HEK293 (cell line): ENCODE data around the gene CBX1.
A peak's percentile ranks its signal among the peaks of the same experiment; 100 is the strongest.

Experiments
- CTCF ChIA-PET: fragments of 350-600 bp; formaldehyde crosslinking; extraction: SDS; loops from one replicate; lab custom pipeline; 2021; ENCODE audit warnings: antibody characterized with exemption; lab: Yijun Ruan, JAX
- POLR2A ChIA-PET: fragments of 300-600 bp; formaldehyde crosslinking; extraction: SDS; loops from one replicate; lab custom pipeline; 2020; ENCODE audit warnings: antibody characterized with exemption, inconsistent platforms; lab: Yijun Ruan, JAX
- H3K27ac ChIP-seq: fragments of 200-500 bp; sonication (Bioruptor generic); 2 replicates; pipeline ENCODE4 v1.5.1; 2014; ENCODE audit warnings: low read depth, low read length, control low read depth, inconsistent platforms; ENCODE audit errors: extremely low read depth
- H3K36me3 ChIP-seq, 2 experiments: fragments of 200-500 bp in 1 of 2; sonication (Bioruptor generic) in 1 of 2; 1 replicate in 1 of 2; 2 replicates in 1 of 2; pipeline ENCODE4 v1.5.1; 2014 to 2017; ENCODE audit warnings: inconsistent platforms in 2 of 2, low read length in 2 of 2; ENCODE audit not compliant: control insufficient read depth in 2 of 2, insufficient read depth in 1 of 2
- H3K4me1 ChIP-seq: fragments of 200-500 bp; sonication (Bioruptor generic); 2 replicates; pipeline ENCODE4 v1.5.1; 2014; ENCODE audit warnings: mild to moderate bottlenecking, low read length, inconsistent platforms; ENCODE audit not compliant: control insufficient read depth, insufficient read depth
- H3K4me3 ChIP-seq: 2 replicates; pipeline ENCODE4 v1.5.1; 2011; ENCODE audit warnings: low read depth, mild to moderate bottlenecking, control low read depth, low read length, moderate library complexity
- H3K9me3 ChIP-seq: fragments of 200-500 bp; sonication (Bioruptor generic); 2 replicates; pipeline ENCODE4 v1.5.1; 2014; ENCODE audit warnings: low read depth, low read length, inconsistent platforms; ENCODE audit not compliant: control insufficient read depth, insufficient read depth
- BCL11B ChIP-seq: fragments of 450-650 bp; formaldehyde crosslinking; IDR thresholded peaks from 2 replicates; pipeline ENCODE4 v1.5.1; 2016; ENCODE audit warnings: low read depth, missing biosample characterization, missing genetic modification characterization
- IKZF3 ChIP-seq: fragments of 450-650 bp; IDR thresholded peaks from 2 replicates; pipeline ENCODE4 v1.5.0; 2018; ENCODE audit warnings: missing biosample characterization, mild to moderate bottlenecking, missing genetic modification characterization, moderate library complexity
- MYNN ChIP-seq: fragments of 450-650 bp; formaldehyde crosslinking; IDR thresholded peaks from 2 replicates; pipeline ENCODE4 v1.5.1; 2016; ENCODE audit warnings: missing biosample characterization, missing genetic modification characterization, borderline replicate concordance
- TRIM28 ChIP-seq: IDR thresholded peaks from 2 replicates; pipeline ENCODE4 v1.6.1; 2011; ENCODE audit warnings: low read length, control low read depth, borderline replicate concordance
- ZNF157 ChIP-seq: fragments of 450-650 bp; formaldehyde crosslinking; IDR thresholded peaks from 2 replicates; pipeline ENCODE4 v1.5.1; 2016; ENCODE audit warnings: missing biosample characterization, missing genetic modification characterization
- ZNF202 ChIP-seq: fragments of 450-650 bp; formaldehyde crosslinking; IDR thresholded peaks from 2 replicates; pipeline ENCODE4 v1.5.1; 2016; ENCODE audit warnings: missing biosample characterization, missing genetic modification characterization, borderline replicate concordance
- ZNF24 ChIP-seq: fragments of 450-650 bp; formaldehyde crosslinking; IDR thresholded peaks from 2 replicates; pipeline ENCODE4 v1.5.1; 2016; ENCODE audit warnings: missing biosample characterization, missing genetic modification characterization
- ZNF362 ChIP-seq: fragments of 450-650 bp; formaldehyde crosslinking; IDR thresholded peaks from 2 replicates; pipeline ENCODE4 v1.5.1; 2016; ENCODE audit warnings: missing biosample characterization, missing genetic modification characterization
- ZNF449 ChIP-seq: fragments of 450-650 bp; formaldehyde crosslinking; IDR thresholded peaks from 2 replicates; pipeline ENCODE4 v1.5.1; 2017; ENCODE audit warnings: missing biosample characterization, mild to moderate bottlenecking, missing genetic modification characterization, moderate library complexity
- ZNF660 ChIP-seq: fragments of 450-650 bp; IDR thresholded peaks from 2 replicates; pipeline ENCODE4 v1.5.1; 2018; ENCODE audit warnings: missing biosample characterization, mild to moderate bottlenecking, missing genetic modification characterization
- ZNF704 ChIP-seq: fragments of 450-650 bp; formaldehyde crosslinking; IDR thresholded peaks from 2 replicates; pipeline ENCODE4 v1.5.1; 2016; ENCODE audit warnings: missing biosample characterization, missing genetic modification characterization
- ZNF843 ChIP-seq: fragments of 450-650 bp; formaldehyde crosslinking; IDR thresholded peaks from 2 replicates; pipeline ENCODE4 v1.5.1; 2016; ENCODE audit warnings: missing biosample characterization, missing genetic modification characterization
- ZSCAN23 ChIP-seq: fragments of 450-650 bp; formaldehyde crosslinking; IDR thresholded peaks from 2 replicates; pipeline ENCODE4 v1.5.1; 2016; ENCODE audit warnings: missing biosample characterization, missing genetic modification characterization
- ZXDB ChIP-seq: fragments of 450-650 bp; formaldehyde crosslinking; IDR thresholded peaks from 2 replicates; pipeline ENCODE4 v1.5.1; 2016; ENCODE audit warnings: missing biosample characterization, missing genetic modification characterization
- TF ChIP-seq, protein P1 (sequence below): fragments of 450-650 bp; formaldehyde crosslinking; conservative IDR thresholded peaks from 2 replicates; pipeline ENCODE4 v1.5.1; 2016; ENCODE audit warnings: low read depth, missing biosample characterization, missing genetic modification characterization
- TF ChIP-seq, protein P2 (sequence below): fragments of 450-650 bp; formaldehyde crosslinking; IDR thresholded peaks from 2 replicates; pipeline ENCODE4 v1.5.1; 2016; ENCODE audit warnings: missing biosample characterization, missing genetic modification characterization
- TF ChIP-seq, protein P3 (sequence below): fragments of 450-650 bp; formaldehyde crosslinking; IDR thresholded peaks from 2 replicates; pipeline ENCODE4 v1.5.1; 2016; ENCODE audit warnings: missing biosample characterization, missing genetic modification characterization
- TF ChIP-seq, protein P4 (sequence below): fragments of 450-650 bp; formaldehyde crosslinking; IDR thresholded peaks from 2 replicates; pipeline ENCODE4 v1.5.1; 2016; ENCODE audit warnings: missing biosample characterization, missing genetic modification characterization

CBX1 gene

GRCh38 chr17:48023400-48024148 lies 77.7 kb downstream of the CBX1 start (continued):
- TF ChIP-seq ZNF202 (tag by site-specific recombination) (no peak), ZNF24 (peak; percentile 50; the same call in 1 of the 2 replicates), ZNF660 (tag by site-specific recombination) (no peak; the same call in 1 of the 2 replicates), ZXDB (tag by site-specific recombination) (peak; percentile 59), MYNN (peak; percentile 27; the same call in 1 of the 2 replicates), ZNF157 (tag by site-specific recombination) (0 out of 2 replicates have a peak, but pooled peaks have one; percentile 35), TRIM28 (no peak), ZNF843 (peak; percentile 57; the same call in 1 of the 2 replicates), IKZF3 (peak; percentile 76; the same call in 1 of the 2 replicates)
- TF ChIP-seq, protein P1, sequence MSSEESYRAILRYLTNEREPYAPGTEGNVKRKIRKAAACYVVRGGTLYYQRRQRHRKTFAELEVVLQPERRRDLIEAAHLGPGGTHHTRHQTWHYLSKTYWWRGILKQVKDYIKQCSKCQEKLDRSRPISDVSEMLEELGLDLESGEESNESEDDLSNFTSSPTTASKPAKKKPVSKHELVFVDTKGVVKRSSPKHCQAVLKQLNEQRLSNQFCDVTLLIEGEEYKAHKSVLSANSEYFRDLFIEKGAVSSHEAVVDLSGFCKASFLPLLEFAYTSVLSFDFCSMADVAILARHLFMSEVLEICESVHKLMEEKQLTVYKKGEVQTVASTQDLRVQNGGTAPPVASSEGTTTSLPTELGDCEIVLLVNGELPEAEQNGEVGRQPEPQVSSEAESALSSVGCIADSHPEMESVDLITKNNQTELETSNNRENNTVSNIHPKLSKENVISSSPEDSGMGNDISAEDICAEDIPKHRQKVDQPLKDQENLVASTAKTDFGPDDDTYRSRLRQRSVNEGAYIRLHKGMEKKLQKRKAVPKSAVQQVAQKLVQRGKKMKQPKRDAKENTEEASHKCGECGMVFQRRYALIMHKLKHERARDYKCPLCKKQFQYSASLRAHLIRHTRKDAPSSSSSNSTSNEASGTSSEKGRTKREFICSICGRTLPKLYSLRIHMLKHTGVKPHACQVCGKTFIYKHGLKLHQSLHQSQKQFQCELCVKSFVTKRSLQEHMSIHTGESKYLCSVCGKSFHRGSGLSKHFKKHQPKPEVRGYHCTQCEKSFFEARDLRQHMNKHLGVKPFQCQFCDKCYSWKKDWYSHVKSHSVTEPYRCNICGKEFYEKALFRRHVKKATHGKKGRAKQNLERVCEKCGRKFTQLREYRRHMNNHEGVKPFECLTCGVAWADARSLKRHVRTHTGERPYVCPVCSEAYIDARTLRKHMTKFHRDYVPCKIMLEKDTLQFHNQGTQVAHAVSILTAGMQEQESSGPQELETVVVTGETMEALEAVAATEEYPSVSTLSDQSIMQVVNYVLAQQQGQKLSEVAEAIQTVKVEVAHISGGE (tag by site-specific recombination) = peak; percentile 33
- TF ChIP-seq, protein P2, sequence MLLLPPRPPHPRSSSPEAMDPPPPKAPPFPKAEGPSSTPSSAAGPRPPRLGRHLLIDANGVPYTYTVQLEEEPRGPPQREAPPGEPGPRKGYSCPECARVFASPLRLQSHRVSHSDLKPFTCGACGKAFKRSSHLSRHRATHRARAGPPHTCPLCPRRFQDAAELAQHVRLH = no peak
- TF ChIP-seq, all 188 proteins: peak for 51

DNA sequence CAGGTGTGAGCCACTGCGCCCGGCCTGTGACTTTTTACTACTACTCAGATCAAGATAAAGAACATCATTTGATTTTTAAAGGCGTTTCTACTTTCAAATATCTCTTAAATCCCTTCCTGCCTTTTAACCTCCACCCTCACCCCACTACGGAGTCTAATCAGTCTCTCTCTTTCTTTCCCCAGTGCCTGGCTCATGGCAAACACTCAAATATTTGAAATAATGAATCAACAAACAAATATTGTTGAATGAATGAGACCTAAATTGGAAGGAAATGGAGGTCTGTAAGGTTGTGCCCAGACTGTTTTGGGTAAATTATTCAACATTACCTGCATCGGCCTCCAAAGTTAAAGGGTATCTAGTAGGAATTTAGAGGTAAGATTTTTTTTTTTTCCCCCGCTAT lies 78.4 kb downstream of the CBX1 start:
- Histone ChIP-seq H3K27ac (no peak overlapping the region), H3K36me3 (no peaks in the 10 kb centered on the region), H3K9me3 (no peaks in the 10 kb centered on the region), H3K4me3 (no peak overlapping the region), H3K4me1 (peaks cover 14% of the 10 kb centered on the region)
- TF ChIP-seq ZNF362 (tag by site-specific recombination) = no peak
- TF ChIP-seq, protein P3, sequence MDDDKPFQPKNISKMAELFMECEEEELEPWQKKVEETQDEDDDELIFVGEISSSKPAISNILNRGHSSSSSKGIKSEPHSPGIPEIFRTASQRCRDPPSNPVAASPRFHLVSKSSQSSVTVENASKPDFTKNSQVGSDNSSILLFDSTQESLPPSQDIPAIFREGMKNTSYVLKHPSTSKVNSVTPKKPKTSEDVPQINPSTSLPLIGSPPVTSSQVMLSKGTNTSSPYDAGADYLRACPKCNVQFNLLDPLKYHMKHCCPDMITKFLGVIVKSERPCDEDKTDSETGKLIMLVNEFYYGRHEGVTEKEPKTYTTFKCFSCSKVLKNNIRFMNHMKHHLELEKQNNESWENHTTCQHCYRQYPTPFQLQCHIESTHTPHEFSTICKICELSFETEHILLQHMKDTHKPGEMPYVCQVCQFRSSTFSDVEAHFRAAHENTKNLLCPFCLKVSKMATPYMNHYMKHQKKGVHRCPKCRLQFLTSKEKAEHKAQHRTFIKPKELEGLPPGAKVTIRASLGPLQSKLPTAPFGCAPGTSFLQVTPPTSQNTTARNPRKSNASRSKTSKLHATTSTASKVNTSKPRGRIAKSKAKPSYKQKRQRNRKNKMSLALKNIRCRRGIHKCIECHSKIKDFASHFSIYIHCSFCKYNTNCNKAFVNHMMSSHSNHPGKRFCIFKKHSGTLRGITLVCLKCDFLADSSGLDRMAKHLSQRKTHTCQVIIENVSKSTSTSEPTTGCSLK (tag by site-specific recombination) = no peak
- TF ChIP-seq ZNF704 (tag by site-specific recombination) = no peak
- TF ChIP-seq ZNF449 (tag by site-specific recombination) = no peak
- no peak for TF ChIP-seq ZSCAN23
- TF ChIP-seq ZXDB (tag by site-specific recombination) = no peak
- TF ChIP-seq, protein P4, sequence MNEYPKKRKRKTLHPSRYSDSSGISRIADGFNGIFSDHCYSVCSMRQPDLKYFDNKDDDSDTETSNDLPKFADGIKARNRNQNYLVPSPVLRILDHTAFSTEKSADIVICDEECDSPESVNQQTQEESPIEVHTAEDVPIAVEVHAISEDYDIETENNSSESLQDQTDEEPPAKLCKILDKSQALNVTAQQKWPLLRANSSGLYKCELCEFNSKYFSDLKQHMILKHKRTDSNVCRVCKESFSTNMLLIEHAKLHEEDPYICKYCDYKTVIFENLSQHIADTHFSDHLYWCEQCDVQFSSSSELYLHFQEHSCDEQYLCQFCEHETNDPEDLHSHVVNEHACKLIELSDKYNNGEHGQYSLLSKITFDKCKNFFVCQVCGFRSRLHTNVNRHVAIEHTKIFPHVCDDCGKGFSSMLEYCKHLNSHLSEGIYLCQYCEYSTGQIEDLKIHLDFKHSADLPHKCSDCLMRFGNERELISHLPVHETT = no peak
- TF ChIP-seq BCL11B (tag by site-specific recombination) = no peak
- POLR2A ChIA-PET = interaction anchor here (0.6 to 0.8 kb wide), 4 partner anchors 11 to 1210 kb away, joined by 3 read pairs; partner anchors contain the start of gene NFE2L1
- CTCF ChIA-PET = interaction anchor here (0.6 to 15.5 kb wide), 6 partner anchors 12 to 304 kb away, joined by 3 to 386 read pairs (median 5); partner anchors contain the start of gene PNPO
